Esophagus (tissue), 2 donors: Measurements from ENCODE around the gene SLC16A12. TPM values are rescaled to one million over a fixed set of nuclear protein-coding genes. Genes with fewer than 3 reads are reported as not detected.

ENCODE experiments used
- H3K27ac ChIP-seq, 2 donors: one replicate each; pipeline ENCODE4 v1.5.1; 2013; ENCODE audit warnings: low read depth in 2 of 2, mild to moderate bottlenecking in 2 of 2, inconsistent platforms in 1 of 2, low read length in 1 of 2, moderate library complexity in 1 of 2
- H3K27me3 ChIP-seq, 2 donors: one replicate each; pipeline ENCODE4 v1.6.1; 2013; ENCODE audit warnings: low read length in 2 of 2, control low read depth in 1 of 2, mild to moderate bottlenecking in 1 of 2; ENCODE audit not compliant: insufficient read depth in 2 of 2, control insufficient read depth in 1 of 2
- H3K36me3 ChIP-seq, 2 donors: one replicate each; pipeline ENCODE4 v1.6.1; 2013; ENCODE audit warnings: low read length in 1 of 2; ENCODE audit not compliant: control insufficient read depth in 2 of 2, insufficient read depth in 2 of 2
- H3K4me1 ChIP-seq, 2 donors: one replicate each; pipeline ENCODE4 v1.6.1; 2013; ENCODE audit warnings: low read length in 1 of 2; ENCODE audit not compliant: control insufficient read depth in 2 of 2, insufficient read depth in 2 of 2
- H3K4me3 ChIP-seq, 2 donors: one replicate each; pipeline ENCODE4 v1.5.1; 2013; ENCODE audit warnings: low read length in 2 of 2, mild to moderate bottlenecking in 2 of 2, low read depth in 1 of 2, moderate library complexity in 1 of 2
- H3K9me3 ChIP-seq, 2 donors: one replicate each; pipeline ENCODE4 v1.6.1; 2013; ENCODE audit warnings: mild to moderate bottlenecking in 2 of 2, low read depth in 1 of 2, low read length in 1 of 2, moderate library complexity in 1 of 2; ENCODE audit not compliant: control insufficient read depth in 2 of 2, insufficient read depth in 1 of 2
- WGBS, 2 donors: extraction: QIAGEN DNeasy Blood & Tissue Kit; methylation state at CpG; one replicate each; pipeline ENCODE4 v1.1.7; 2013; 5-methylcytosine and 5-hydroxymethylcytosine counted together
- polyA plus RNA-seq, 2 donors: library from polyadenylated mRNA; stranded (reverse); fragments of 200-250 nt; gene quantifications; one replicate each; pipeline ENCODE4 v1.2.3, GENCODE V29; 2013
- donor health status: healthy with polysubstance abuse.
- donor health status: Bipolar disorder and iron deficiency.

SLC16A12 gene
- polyA plus RNA-seq, 2 donors, result 0.02 to 0.05 TPM

- Histone ChIP-seq H3K4me3 (no peak overlapping the region), H3K27me3 (no peaks in the 10 kb centered on the region), H3K4me1 (peaks cover 0 to 2% of the 10 kb centered on the region in 2 donors), H3K9me3 (no peaks in the 10 kb centered on the region), H3K27ac (peak overlapping the region in 1 of 2 donors; percentile 37), H3K36me3 (no peaks in the 10 kb centered on the region)
- 62 to 74% methylated on average over 5 of the region's 5 CpGs for WGBS, 2 donors
Observed at GRCh38 chr10:89478739-89479654, 56.4 kb downstream of the SLC16A12 start.

- no peak overlapping the region for H3K27ac ChIP-seq
- no peaks in the 10 kb centered on the region for H3K36me3 ChIP-seq
- peaks cover 0 to 2% of the 10 kb centered on the region in 2 donors for H3K4me1 ChIP-seq
- H3K27me3 ChIP-seq, result no peaks in the 10 kb centered on the region
- 79 to 80% methylated on average over 4 of the region's 4 CpGs for WGBS, 2 donors
- H3K9me3 ChIP-seq, result no peaks in the 10 kb centered on the region
- no peak overlapping the region for H3K4me3 ChIP-seq
Observed at GRCh38 chr10:89478085-89478738, 57.2 kb downstream of the SLC16A12 start.

GRCh38 chr10:89476150-89476549 is 59.2 kb downstream of the SLC16A12 start:
- Histone ChIP-seq H3K9me3 (no peaks in the 10 kb centered on the region), H3K27me3 (no peaks in the 10 kb centered on the region), H3K36me3 (no peaks in the 10 kb centered on the region), H3K4me3 (no peak overlapping the region), H3K4me1 (peaks cover 0 to 2% of the 10 kb centered on the region in 2 donors), H3K27ac (peak overlapping the region; percentile 22 to 35)
- 69 to 79% methylated on average over 6 of the region's 6 CpGs for WGBS, 2 donors

DNA sequence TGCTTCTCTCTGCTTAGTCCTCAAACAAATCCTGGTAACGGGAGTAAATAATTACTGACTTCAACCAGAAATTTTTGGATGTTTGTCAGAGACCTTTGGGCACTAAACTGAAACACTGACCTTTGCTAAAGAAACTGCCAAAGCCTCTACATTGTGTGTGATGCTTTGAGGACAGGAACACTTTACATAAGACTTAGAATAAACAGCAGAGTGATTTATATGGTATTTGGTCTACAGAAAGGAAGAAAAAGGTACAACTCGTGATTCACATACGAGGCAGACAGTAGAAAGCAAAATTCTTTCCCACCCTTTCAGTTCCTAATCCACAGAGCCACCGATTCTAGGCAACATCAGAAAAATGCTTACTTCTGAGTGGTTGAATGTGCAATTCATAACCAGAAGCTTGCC is 59.8 kb downstream of the SLC16A12 start:
- Histone ChIP-seq H3K9me3 (no peaks in the 10 kb centered on the region), H3K4me3 (no peak overlapping the region), H3K4me1 (peaks cover 0 to 2% of the 10 kb centered on the region in 2 donors), H3K36me3 (no peaks in the 10 kb centered on the region), H3K27me3 (no peaks in the 10 kb centered on the region), H3K27ac (peak overlapping the region in 1 of 2 donors; percentile 15)
- 23 to 26% methylated on average over 4 of the region's 4 CpGs for WGBS, 2 donors

DNA sequence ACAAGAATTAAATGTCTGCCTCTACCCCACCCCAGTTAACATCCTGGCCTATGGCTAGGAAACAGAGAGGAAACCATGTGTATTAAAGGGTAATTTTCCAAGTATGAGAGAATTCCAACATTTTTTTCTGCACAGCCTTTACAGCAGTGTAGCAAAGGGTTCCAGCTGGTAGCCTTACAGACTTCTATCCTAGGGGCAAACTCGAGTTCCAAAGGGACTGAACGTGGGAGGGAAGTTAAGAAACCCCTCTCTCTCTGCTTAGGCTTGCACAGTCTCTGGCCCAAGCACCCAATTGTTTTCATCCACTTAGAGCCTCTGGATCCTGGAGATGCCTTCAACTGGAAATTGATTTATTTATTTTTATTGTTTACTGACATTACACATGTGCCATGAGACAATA is 60.3 kb downstream of the SLC16A12 start:
- Histone ChIP-seq H3K4me3 (no peak overlapping the region), H3K9me3 (no peaks in the 10 kb centered on the region), H3K27ac (no peak overlapping the region), H3K36me3 (no peaks in the 10 kb centered on the region), H3K27me3 (no peaks in the 10 kb centered on the region), H3K4me1 (peaks cover 0 to 2% of the 10 kb centered on the region in 2 donors)
- 21 to 41% methylated on average over 2 of the region's 2 CpGs for WGBS, 2 donors

DNA sequence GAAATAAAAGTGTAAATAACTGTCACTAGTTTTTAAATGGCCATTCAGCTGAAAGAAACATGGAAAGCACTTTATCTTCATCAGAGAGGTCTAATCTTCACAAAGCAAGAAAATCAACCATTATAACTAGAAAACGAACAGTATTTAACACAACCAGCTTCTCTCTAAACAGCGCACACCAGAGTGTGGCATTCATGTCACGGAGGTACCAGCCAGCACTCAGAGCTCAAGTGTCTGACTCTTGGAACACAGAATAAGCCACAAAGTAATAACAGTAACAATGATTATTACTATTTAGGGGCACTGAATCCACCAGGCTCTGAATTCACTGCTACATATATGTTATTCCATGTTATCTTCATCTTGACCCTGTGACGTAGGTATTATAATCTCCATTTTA is 60.9 kb downstream of the SLC16A12 start:
- Histone ChIP-seq H3K9me3 (no peaks in the 10 kb centered on the region), H3K4me3 (no peak overlapping the region), H3K4me1 (peaks cover 0 to 2% of the 10 kb centered on the region in 2 donors), H3K36me3 (no peaks in the 10 kb centered on the region), H3K27me3 (no peaks in the 10 kb centered on the region), H3K27ac (no peak overlapping the region)
- 89 to 93% methylated on average over 4 of the region's 4 CpGs for WGBS, 2 donors

- Histone ChIP-seq H3K4me3 (no peak overlapping the region), H3K36me3 (no peaks in the 10 kb centered on the region), H3K9me3 (no peaks in the 10 kb centered on the region), H3K27me3 (no peaks in the 10 kb centered on the region), H3K27ac (no peak overlapping the region), H3K4me1 (no peaks in the 10 kb centered on the region)
- 59 to 82% methylated on average over 1 of the region's 1 CpG for WGBS, 2 donors
Observed at GRCh38 chr10:89471110-89471809, 64.1 kb downstream of the SLC16A12 start.

DNA sequence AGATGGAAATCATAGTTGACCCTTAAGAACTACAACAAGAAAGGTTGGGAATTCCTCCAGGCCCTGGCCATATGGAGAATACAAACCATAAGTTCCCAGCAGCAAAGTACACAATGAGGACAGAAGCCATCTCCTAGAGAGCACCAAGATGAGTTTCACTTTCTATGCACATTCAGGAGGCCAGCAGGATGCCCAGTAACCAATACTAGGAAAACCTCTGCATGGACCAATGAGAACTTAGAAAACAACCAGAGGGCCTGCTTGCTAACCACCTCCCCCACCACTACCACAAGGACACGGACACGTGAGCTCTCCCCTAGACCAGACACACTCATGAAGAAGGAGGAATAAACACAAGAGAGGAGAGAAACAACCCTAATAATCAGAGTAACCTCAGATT is 64.8 kb downstream of the SLC16A12 start:
- Histone ChIP-seq H3K27ac (no peak overlapping the region), H3K36me3 (no peaks in the 10 kb centered on the region)
- WGBS, 2 donors, result 84 to 89% methylated on average over 2 of the region's 2 CpGs

GRCh38 chr10:89469517-89469916 is 65.9 kb downstream of the SLC16A12 start:
- no peaks in the 10 kb centered on the region for H3K27me3 ChIP-seq
- H3K36me3 ChIP-seq, result no peaks in the 10 kb centered on the region
- no peaks in the 10 kb centered on the region for H3K9me3 ChIP-seq
- H3K4me1 ChIP-seq, result no peaks in the 10 kb centered on the region
- no peak overlapping the region for H3K4me3 ChIP-seq
- no peak overlapping the region for H3K27ac ChIP-seq

More for the DNA sequence above, 64.8 kb downstream of the SLC16A12 start:
- H3K4me3 ChIP-seq, result no peak overlapping the region
- H3K27me3 ChIP-seq, result no peaks in the 10 kb centered on the region
- H3K9me3 ChIP-seq, result no peaks in the 10 kb centered on the region
- no peaks in the 10 kb centered on the region for H3K4me1 ChIP-seq
